Caki2 (cell line): Measurements from ENCODE around the gene NTN5. TPM values are rescaled to one million over a fixed set of nuclear protein-coding genes. Genes with fewer than 3 reads are reported as not detected.
A peak's percentile ranks its signal among the peaks of the same experiment; 100 is the strongest.
"Not testable (repeated sequence)": the region's sequence is repeated elsewhere in the genome, so short reads cannot be mapped to it uniquely, and the experiment has no call there.

Experiments
- DNase-seq: peaks from one replicate; pipeline ENCODE4 v3.0.0-alpha.2; 2015; ENCODE audit warnings: low read depth
- in situ Hi-C: cut with HindIII; loops from 2 replicates; pipeline ENCODE4 v1.10.0; 2016; ENCODE audit warnings: low sequenced_read_pairs, low pct_unique_long_range_greater_than_20kb, mixed read lengths
- total RNA-seq: library from RNA; depleted of rRNA; stranded (reverse); fragments of >200 nt; shearing (Covaris generic); gene quantifications from 2 replicates; pipeline ENCODE4 v1.2.3, GENCODE V29; 2014; ENCODE audit warnings: low replicate concordance

Gene NTN5
- total RNA-seq, 1 experiment from 2014 or later = 1.5 TPM

DNA sequence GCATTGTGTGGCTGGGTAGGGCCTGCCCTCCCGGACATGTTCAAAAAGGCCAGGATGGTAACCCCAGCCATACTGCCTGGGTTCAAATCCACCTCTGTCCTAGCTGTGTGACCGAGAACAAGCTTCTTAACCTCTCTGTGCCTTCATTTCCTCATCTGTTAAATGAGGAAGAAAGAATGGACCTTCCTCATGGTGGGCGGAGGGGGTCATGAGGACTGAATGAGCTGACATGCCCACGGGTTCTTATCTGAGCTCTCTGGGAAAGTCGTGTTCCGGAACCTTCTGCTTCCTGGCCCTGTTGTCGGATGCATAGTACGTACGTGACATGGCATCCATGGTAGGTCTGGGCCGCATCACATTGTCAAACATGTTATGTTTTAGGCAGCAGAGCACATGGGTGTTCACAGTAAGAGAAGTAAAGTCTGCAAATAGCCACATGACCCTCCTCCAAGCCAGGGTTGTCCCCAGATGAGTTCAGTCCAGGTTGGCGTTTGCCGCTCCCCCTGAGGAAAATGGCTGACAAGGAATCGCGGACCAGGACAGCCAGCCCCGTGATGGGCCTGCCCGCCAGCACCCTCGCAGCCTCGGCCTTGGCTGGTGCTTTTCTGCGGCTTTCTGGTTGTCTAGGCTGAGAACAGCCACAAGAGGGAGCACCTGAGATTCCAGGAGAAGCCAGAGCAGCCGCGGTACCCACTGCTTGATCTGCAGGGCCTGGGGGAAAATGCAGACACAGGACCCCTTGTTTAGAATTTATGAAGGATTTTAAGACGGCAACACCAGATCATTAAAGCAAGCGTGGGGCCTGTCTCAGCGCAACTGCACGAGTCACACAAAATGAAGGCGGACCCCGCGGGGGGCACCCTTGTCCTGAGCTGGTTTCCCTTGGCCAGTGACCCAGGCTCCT, 2.4 kb upstream of the NTN5 start:
- in situ Hi-C loops = no loop called here
- peak; percentile 80 for DNase-seq

DNA sequence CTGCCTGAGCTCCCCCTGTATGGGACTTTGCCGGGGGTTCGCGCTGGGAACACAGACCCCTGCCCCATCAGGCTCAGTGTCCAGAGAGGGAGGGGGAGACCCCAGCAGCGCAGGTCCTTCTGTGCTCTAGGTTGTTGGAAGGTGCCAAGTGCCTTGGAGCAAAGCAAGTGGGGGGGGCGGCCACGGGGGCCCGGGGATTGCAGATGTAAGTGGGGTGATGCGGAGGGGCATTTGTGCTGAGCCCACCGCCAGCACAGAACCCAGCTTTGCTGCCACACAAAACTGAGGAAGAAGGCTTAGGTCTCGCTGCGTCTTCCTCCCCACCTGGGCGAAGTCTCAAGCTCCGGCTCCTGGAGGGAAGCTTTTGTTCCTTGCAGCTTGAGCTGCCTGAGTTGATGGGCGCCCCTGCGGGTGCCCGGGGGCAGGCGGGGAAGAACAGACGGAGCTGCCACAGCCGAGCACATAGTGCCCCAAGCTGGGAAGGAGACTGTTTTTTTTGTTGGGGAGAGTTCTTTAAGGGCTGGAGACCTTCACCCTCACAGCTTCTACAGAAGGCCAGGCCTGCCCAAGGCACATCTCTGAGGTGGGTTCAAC, 1.5 kb upstream of the NTN5 start:
- in situ Hi-C loops = no loop called here
- DNase-seq = no peak

DNA sequence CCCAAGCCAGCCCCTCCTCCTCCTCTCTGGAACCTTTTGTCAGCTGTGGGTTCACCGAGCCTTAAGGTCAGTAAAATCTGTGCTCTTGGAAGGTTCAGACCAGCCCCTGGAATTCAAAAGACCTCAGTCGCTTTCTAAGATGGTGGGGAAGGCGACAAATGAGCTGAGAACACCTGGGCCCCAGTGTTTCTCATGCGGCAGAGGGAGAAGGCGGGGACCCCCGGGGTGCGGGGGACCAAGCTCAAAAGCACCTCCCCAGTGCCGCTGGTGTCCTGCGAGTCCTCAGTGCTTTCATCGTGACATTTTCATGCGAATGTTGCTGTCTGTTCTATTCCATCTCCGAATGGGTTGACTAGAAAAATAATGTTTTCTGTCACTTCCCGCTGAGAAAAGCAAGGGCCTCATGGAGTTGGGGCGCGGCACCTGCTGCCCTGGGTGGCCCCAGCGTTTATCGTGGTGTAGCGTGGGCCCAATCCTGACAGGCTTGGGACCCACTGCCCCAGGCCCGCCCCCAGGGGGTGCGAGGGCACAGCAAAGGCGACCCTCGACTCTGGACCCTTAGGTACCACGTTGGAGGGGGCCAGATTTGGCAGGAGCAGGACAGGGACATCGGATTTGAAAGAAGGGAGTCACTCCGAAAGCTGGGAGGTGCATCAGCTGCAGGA, 751 bp upstream of the NTN5 start:
- in situ Hi-C loops = no loop called here
- no peak for DNase-seq

- in situ Hi-C loops = no loop called here
- DNase-seq = no peak
Observed at GRCh38 chr19:48671446-48671995, 1.3 kb downstream of the NTN5 start.

DNA sequence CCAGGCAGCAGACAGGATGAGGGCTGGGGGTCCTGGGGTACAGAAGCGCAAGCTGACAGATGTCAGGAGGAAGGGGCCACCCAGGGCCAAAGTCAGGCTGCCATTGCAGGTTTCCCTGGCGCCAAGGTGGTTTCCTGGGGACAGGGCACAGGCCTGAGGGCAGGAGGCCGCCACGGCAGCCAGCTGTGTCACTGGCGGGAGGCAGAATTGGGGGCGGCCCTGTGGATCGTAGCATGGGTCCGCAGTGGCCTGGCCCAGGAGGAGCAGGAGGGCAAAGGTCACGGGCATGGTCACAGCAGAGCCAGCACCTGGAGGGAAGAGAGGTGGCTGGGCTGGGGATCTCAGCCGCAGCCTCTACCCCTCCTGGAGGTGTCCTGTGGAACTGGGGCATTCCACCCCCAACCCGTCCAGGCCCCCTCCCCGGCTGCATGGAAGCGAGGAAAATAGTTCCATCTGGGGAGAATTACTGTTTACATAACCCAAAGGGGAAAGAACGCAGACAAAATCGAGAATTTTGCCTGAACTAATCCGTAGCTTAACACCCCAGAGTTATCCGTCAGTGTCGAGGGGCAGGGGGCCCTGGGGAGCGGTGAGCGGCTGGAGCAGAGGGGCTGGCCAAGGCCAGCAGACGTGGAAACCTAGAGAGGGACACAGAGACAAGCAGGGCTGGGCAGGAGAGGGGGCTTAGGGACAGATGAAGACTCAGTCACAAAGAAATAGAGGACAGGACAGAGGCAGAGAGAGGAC, 1.9 kb downstream of the NTN5 start:
- in situ Hi-C loops = no loop called here
- DNase-seq = no peak

GRCh38 chr19:48669903-48670668, 2.7 kb downstream of the NTN5 start:
- in situ Hi-C loops = no loop called here

DNA sequence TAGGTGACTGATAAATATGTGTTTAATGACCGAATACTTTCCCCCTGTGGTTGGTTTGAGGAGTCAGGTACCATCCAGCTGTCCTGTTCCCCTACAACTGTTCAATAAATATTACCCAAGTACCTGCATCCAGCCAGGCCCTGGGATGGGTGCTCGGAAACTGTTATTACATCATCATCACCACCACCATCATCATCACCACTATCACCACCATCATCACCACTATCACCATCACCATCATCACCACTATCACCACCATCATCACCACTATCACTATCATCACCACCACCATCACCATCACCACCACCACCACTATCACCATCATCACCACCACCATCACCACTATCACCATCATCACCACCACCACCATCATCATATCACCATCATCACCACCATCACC, 4.1 kb downstream of the NTN5 start:
- no peak for DNase-seq
- in situ Hi-C loops = no loop called here

More at GRCh38 chr19:48669903-48670668, 2.7 kb downstream of the NTN5 start:
- no peak for DNase-seq

GRCh38 chr19:48668332-48668731, 4.5 kb downstream of the NTN5 start:
- in situ Hi-C loops = no loop called here
- no peak for DNase-seq

DNA sequence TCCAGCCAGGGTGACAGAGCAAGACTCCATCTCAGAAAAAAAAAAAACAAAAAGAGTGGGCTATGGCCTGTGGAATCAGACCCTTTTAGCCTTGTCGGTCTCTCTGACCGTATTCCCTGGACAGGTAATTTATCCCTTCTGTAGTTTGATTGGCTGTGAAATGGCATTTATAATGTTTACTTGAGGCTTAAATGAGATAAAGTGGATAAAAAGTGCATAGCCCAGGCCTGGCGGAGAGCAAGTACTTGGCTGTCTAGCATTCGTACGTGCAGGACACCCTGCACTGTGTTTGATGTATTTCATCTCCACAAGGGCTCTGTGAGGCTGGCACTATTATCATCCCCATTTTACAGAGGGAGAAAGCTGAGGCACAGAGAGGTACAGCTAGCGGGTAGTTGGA, 7.0 kb downstream of the NTN5 start:
- DNase-seq = no peak
- in situ Hi-C loops = no loop called here

GRCh38 chr19:48664476-48664875, 8.3 kb downstream of the NTN5 start:
- in situ Hi-C loops = no loop called here
- no peak for DNase-seq

DNA sequence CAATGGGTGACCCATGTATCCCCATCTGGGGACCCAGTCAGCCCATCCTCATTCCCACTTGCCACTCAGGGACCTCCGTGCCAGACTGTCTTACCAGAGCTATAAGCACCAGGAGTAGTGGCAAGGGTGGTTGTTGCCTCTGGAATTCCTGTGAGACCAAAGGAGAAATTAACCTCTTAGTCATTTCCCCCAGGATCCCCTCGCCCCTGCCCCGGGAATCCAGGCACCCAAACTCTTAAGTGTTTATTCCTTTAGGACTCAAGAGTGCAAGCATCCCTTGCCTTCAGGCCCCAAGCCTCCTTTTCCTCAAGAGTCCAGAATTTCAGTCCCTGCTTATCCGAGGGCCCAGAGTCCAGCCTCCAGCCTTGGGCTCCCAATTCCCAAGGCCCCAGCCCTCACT, 9.2 kb downstream of the NTN5 start:
- DNase-seq = no peak
- in situ Hi-C loops = no loop called here

GRCh38 chr19:48661711-48662090, 11.1 kb downstream of the NTN5 start:
- in situ Hi-C loops = no loop called here
- DNase-seq = no peak

DNA sequence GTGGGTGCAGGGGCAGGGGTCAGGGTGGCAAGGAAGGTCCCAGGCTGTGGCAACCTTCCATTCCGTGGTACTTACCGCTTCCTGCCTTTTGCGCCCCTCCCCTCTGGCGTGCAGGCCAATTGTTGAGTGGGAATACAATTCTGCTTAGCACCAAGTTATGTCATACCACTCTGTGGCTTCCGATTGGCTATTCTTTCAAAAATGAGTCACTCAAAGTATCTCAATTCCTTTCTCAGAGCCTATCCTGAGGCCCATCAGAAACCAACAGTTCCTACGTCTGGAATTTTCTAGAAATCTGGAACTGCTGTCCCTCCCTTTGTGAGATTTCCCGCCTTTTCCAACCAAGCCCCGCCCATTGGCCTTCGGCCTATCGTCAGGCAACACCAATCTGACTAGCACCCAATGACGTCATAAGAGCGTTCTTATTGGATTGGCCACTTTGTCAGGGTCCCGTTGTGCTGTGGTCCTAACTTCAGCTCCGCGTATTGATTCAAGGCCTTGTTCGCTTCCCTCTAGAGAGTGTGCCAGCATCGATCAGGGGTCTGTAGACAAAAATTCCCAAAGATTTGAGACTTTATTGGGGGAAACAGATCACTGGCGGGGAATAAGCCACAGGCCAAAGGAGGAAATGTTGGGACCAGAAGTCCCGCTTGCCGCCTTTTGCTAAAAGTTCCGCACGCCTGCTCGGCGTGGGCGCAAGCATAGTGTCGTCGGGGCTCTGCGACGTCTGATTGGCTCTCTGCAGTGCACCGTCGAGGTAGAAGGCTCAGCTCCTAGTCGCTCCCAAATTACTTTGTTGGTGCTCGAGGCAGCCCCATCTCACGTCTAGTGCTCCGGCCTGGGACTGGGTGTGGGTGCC, 11.7 kb downstream of the NTN5 start:
- peak; percentile 95 for DNase-seq
- in situ Hi-C loops = no loop called here

DNA sequence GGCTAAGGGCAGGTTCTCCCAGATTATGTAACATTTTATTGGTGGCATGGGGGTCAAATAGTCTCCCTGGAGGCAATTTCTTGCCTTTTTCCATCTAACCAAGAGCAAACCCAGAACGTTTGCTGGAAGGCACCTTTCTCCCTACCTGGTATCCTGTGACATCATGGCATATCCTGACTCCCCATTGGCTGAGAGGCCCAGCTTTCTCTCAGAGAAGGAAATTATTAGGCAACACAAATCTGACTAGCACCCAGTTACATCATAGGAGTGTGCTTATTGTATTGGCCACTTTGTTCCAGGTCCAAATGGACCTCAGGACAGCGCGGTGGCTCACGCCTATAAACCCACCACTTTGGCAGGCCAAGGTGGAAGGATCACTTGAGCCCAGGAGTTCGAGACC, 13.0 kb downstream of the NTN5 start:
- in situ Hi-C loops = no loop called here
- DNase-seq = no peak

- in situ Hi-C loops = no loop called here
- DNase-seq = no peak
Observed at GRCh38 chr19:48658483-48658882, 14.3 kb downstream of the NTN5 start.

- in situ Hi-C loops, DNase-seq: not testable (repeated sequence)
Observed at GRCh38 chr19:48657828-48658227, 15.0 kb downstream of the NTN5 start.
